HG02943 (cell line): ENCODE measurements around the gene PDZD7.

Experiments used
- ATAC-seq: cut with Tn5 transposase; IDR thresholded peaks from one replicate; pipeline ENCODE4 v1.9.1; 2021; ENCODE audit warnings: mild to moderate bottlenecking, low read depth, moderate library complexity; ENCODE audit not compliant: unreplicated experiment

The PDZD7 gene

GRCh38 chr10:100970914-100971811, 59.8 kb downstream of the PDZD7 start:
- no peak for ATAC-seq

- no peak for ATAC-seq
Observed at GRCh38 chr10:100970076-100970913, 60.6 kb downstream of the PDZD7 start.

DNA sequence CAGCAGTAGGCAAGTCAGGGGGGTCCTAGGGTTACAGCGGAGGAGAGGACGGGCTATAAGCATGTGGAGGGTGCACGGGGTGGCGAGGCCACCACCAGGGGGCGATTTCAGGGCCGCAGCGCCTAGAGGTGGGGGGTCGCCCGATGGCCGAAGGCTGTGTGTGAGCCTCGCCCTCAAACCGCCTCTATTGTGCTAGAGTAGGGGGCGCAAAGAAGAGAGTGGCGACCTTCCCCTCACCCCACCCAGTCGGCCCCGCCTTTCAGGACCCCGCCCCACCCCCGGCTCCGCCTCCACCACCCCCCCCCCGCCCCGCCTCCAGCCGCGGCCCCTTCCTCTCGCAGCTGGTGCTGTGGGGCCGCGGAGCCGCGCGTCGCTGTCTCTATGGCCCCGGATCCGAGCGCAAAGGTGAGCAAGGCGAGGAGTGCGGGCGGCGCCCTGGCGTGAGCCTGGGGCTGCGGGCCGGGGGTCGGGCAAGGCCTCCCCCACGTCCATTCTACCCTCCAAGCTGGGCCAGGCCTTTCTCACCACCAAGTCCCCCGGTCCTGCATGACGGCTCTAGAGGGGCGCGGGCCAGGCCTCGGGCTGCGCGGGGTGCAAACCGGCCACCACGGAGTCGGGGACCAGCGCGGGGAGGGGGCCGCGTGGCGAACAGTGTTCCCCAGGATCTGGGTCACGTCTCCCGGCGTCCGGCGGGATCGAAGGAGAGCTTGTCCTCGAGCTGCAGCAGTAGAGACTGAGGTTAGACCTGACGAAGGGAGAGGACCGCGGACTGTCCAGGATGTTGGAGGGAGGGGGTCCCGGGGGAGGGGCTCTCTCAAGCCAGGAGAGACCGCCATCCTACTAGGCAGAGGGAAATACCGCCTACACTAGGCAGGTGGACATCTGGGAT, 61.5 kb downstream of the PDZD7 start, which contains the start of gene SEMA4G:
TSS of gene SEMA4G (plus strand) at position 318 of the 889 bp plus-strand sequence. CDS start 3,409 bp downstream, outside the sequence.
- ATAC-seq, result no peak

DNA sequence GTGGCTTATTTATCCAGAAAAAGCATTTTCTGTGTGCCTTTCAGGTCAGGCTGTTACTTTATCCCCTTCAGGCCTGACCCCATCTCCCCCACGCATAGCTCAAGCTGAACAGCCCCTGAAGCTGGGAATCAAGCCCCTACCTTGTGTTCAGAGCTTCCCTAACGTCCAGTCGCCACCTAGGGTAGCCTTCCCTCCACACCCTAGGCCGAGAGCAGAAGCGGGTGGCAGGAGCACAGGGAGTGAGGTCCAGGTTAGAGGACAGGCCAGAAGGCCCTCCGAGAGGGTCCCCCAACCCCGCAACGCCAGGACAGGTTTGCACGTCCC, 62.1 kb downstream of the PDZD7 start:
- ATAC-seq, result no peak

DNA sequence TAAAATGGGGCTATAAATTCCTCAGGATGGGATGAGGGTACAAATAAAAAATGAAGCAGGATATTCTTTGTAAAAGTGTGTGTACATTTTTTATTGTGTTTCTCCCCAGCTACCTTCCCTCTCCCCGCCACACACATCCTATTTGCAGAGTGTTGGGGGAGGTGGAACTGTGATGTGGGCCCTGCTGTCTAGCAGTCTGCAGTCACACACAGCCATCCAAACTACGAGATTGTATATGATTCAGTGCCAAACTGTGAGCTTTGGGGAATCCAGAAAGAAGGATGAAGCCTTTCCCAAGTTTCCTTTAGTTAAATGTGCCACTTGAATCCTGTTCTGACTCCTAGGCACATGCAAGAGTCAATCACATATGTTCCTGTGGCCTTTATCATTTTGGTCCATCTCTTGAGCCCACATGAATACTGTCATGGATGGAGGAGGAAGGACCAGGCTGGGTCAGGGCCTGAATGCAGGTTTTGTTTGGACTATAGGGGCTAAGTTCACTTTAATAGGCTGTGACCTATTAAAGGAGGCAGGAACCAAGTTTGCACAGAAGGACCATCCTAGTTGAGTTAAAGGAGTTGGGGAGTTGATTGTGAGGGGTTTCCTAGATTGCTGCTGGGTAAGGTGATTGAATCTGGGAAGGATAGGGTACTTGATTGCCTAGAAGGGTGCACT, 62.7 kb downstream of the PDZD7 start:
- no peak for ATAC-seq

DNA sequence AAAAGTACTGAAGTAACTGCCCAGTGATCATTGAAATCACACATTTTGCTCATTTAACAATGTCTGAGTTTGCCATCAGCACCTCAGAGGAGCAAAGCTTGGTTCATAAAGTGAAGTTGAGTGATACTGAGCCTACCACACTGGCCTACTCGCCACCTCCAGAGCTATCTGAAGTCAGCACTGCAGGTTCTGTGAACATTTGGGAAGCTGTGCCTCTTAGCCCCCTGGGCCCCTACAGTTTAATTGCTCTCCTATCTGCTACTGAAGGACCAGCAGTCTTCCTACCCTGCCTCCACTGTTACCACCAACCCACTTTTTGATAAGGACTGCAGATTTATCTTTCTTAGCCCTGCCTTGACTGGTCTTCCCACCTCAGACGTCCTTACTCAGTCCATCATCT, 63.6 kb downstream of the PDZD7 start:
- ATAC-seq, result no peak

DNA sequence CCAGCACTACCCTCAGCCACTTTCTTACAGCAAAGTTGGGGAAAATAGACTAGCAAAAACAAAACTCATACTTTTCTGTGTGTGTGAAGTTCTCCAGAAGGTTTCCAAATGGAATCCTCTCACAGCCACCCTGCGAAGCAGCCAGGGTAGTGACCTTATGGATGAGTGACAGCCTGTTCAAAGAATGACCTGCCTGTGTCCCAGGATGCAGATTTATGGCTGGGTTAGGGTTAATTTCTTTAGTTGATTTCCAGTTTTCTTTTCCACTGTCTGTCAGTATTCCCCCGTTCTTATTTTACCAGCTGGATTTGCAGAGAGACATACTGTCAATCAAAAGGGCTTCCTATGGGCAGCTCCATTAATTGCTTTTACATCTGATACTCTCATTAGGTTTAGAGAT, 64.0 kb downstream of the PDZD7 start:
- no peak for ATAC-seq

GRCh38 chr10:100965820-100966219, 65.1 kb downstream of the PDZD7 start:
- no peak for ATAC-seq

DNA sequence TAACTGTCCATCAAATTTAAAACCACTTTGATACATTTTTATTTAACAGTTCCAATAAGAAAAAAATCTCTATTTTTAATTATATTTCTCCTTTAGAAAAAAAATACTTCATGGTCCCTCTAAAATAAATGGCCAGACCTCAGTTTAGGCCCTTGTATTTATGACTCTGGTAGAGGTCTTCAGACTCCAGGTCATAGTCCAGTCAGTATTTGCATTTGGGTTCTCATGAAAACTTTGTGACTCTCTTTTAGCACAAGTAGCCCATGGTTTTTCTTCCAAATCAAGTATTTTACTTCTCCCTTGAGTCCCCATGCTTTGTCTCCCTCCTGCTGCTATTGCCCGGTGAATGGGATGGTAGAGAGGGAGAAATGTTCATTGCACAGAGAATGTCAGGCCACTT, 67.1 kb downstream of the PDZD7 start:
- no peak for ATAC-seq

GRCh38 chr10:100962351-100963080, 68.4 kb downstream of the PDZD7 start:
- ATAC-seq, result no peak

DNA sequence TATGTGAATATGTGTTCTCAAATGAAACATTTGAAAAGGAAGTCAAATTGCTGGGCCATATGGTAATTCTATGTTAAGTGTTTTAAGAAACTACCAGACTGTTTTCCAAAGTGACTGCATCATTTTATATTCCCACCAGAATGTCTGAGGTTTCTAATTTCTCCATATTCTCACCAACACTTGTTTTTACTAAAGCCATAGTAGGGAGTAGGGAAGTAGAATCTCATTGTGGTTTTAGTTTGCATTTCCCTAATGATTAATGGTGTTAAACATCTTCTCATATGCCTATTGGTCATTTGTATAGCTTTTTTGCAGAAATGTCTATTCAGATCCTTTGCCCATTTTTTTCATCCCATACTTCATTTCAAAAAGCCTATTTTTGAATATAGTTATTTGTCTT, 70.7 kb downstream of the PDZD7 start:
- no peak for ATAC-seq
